Large intestine (tissue), 3 donors: ENCODE results near the gene NTM. TPM values are rescaled to one million over a fixed set of nuclear protein-coding genes. Genes with fewer than 3 reads are reported as not detected.

Experiments
- DNase-seq, 2 donors: peaks; one replicate each; pipeline versions ENCODE4 v3.0.0 to v3.0.0-alpha.2; 2013
- H3K27ac ChIP-seq: one replicate; pipeline ENCODE4 v1.5.1; 2013; ENCODE audit warnings: low read length
- H3K27me3 ChIP-seq: 2 replicates; pipeline ENCODE4 v1.6.1; 2013; ENCODE audit warnings: low read length; ENCODE audit not compliant: control insufficient read depth, insufficient read depth
- H3K36me3 ChIP-seq: 2 replicates; pipeline ENCODE4 v1.6.1; 2013; ENCODE audit warnings: low read length; ENCODE audit not compliant: control insufficient read depth, insufficient read depth
- H3K4me1 ChIP-seq: one replicate; pipeline ENCODE4 v1.6.1; 2013; ENCODE audit warnings: low read length; ENCODE audit not compliant: control insufficient read depth, insufficient read depth
- H3K4me3 ChIP-seq: one replicate; pipeline ENCODE4 v1.5.1; 2013; ENCODE audit warnings: low read length
- H3K9me3 ChIP-seq: one replicate; pipeline ENCODE4 v1.6.1; 2013; ENCODE audit warnings: mild to moderate bottlenecking, low read depth, low read length, moderate library complexity; ENCODE audit not compliant: control insufficient read depth
- WGBS: methylation state at CpG from one replicate; pipeline ENCODE4 v1.1.5; 2013; ENCODE audit warnings: low lambda C conversion rate; ENCODE audit not compliant: insufficient coverage; 5-methylcytosine and 5-hydroxymethylcytosine counted together
- polyA plus RNA-seq: library from polyadenylated mRNA; unstranded; fragments of 120-200 nt; gene quantifications from one replicate; pipeline ENCODE4 v1.2.1, GENCODE V29; 2013

Gene NTM
- polyA plus RNA-seq, 1 donor: 17.2 TPM

DNA sequence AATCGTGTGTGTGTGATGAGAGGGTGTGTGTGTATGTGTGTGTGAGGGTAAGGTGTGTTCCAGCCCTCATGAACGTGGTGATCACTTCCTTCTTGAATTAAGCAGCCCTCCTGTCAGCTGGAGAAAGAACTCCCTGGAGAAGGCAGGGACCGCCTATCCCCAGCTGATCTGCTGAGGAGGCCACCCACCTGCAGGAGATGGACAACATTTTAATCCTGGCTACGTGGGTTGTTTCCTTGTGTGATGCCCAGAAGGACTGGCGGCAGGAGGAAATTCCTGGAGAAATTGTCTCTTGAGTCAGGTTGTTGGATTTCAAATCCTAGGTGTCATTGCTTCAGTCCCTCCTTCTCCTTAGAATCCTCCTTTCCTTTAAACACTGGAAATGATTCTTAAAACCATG is 878.8 kb downstream of the NTM start:
- Histone ChIP-seq H3K4me3 (no peak overlapping the region), H3K4me1 (no peaks in the 10 kb centered on the region), H3K27me3 (no peaks in the 10 kb centered on the region), H3K36me3 (no peaks in the 10 kb centered on the region), H3K9me3 (no peaks in the 10 kb centered on the region), H3K27ac (no peak overlapping the region)
- 75% methylated on average over 1 of the region's 5 CpGs for WGBS
- DNase-seq: no peak

DNA sequence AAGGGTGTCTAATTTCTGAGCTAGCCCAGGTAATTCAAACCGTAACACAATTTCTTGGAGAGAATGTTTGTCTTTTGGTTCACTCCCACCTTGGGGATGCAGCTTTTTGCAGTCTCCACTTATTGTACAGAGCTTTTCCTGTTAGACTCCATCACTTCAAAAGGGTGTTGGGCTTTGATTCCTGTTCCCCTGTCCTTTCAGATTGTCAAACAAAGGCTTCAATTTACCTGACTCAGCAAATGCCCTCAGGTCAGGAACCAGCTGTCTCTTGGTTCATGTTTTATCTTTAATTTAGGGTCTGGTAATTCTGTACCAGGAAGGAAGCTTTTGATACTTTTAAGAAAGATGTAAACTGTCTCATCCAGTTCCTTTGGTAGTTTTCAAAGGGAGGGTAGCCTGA is 880.6 kb downstream of the NTM start:
- no peaks in the 10 kb centered on the region for H3K9me3 ChIP-seq
- H3K27me3 ChIP-seq: no peaks in the 10 kb centered on the region
- 80% methylated on average over 1 of the region's 1 CpG for WGBS
- no peak for DNase-seq
- no peak overlapping the region for H3K27ac ChIP-seq
- H3K4me3 ChIP-seq: no peak overlapping the region
- no peaks in the 10 kb centered on the region for H3K4me1 ChIP-seq
- H3K36me3 ChIP-seq: no peaks in the 10 kb centered on the region

GRCh38 chr11:132253469-132254264 is 883.3 kb downstream of the NTM start:
- Histone ChIP-seq H3K27me3 (no peaks in the 10 kb centered on the region), H3K9me3 (no peaks in the 10 kb centered on the region), H3K36me3 (no peaks in the 10 kb centered on the region), H3K4me3 (no peak overlapping the region), H3K4me1 (no peaks in the 10 kb centered on the region), H3K27ac (no peak overlapping the region)
- 47% methylated on average over 3 of the region's 9 CpGs for WGBS
- no peak for DNase-seq

DNA sequence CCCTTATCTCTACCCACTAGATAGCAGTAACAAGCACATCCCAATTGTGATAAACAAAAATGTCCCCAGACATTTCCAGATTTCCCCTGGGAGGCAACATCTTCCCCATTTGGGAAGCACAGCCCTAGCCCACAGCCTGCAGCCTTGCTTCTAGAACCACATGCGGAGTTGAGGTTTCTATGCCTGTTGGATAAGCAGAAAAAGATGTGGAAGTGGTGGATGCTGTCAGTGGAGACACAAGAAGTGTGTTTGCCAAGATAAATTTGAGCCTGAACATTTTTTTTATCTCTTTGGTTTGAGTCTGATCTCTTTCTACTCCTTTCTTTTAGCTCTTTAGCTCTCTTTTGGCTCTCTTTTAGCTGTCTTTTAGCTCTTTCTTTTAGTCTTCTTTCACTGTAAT is 884.5 kb downstream of the NTM start:
- Histone ChIP-seq H3K27ac (no peak overlapping the region), H3K27me3 (no peaks in the 10 kb centered on the region), H3K4me1 (no peaks in the 10 kb centered on the region), H3K9me3 (no peaks in the 10 kb centered on the region), H3K36me3 (no peaks in the 10 kb centered on the region), H3K4me3 (no peak overlapping the region)
- DNase-seq: no peak
- WGBS: no CpG with 5 or more reads among the region's 1 CpG

DNA sequence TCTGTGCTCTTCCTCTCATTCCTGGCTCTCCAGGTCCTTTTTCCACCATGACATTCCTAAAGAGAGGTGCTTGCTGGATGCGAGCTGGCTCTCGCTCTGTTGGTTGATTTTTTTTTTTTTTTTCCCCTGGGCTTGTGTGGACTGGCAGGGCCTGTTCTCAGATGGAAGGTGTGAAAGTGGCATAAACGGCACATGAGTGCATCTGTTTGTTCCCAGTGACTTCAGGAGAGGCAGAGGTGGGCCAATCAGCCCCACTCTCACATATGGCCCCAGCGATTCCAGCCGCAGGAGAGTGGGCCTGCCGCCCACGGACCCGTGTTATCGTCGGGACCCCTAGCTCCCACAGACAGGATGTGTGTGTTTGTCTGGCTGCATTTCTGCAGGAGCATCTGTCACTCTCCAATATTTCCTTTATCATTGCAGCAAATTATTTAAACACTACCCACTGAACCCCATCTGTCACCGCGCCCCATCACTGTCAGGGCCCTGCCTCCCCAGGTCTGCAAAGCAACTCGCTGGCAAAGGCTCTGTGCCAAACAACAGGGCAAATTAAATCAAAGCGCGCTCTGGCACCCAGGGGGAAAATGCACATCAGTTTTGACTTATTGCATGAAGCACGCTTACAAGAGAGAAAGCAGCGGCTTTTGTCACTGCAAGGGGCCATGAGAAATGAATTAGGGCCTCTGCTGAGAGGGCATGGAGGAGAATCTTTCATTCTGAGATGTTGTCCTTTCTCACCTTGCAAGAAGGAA is 886.3 kb downstream of the NTM start:
- H3K36me3 ChIP-seq: no peaks in the 10 kb centered on the region
- no peak overlapping the region for H3K4me3 ChIP-seq
- H3K4me1 ChIP-seq: no peaks in the 10 kb centered on the region
- no peaks in the 10 kb centered on the region for H3K27me3 ChIP-seq
- H3K27ac ChIP-seq: no peak overlapping the region
- WGBS: no CpG with 5 or more reads among the region's 17 CpGs
- H3K9me3 ChIP-seq: no peaks in the 10 kb centered on the region
- no peak for DNase-seq

DNA sequence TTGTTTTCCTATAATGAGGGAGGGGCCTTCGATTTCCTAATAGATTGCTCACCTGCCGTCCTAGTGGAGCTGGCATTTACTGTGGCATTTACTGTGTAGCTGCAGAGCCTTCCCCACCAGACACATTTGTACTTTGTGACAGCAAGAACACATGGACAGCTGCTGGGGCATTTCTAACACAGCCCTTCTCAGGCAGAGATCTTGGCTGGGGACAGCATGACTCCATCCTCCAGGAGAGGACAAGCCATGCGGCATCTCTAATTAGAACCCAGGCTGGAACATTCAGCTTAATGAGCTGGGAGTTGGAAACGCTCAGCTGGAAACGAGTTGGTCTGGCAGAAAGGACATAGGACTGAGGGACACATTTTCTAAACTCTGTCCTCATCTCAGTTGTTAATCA is 887.5 kb downstream of the NTM start:
- no peak for DNase-seq
- WGBS: 92% methylated on average over 2 of the region's 5 CpGs
- Histone ChIP-seq H3K4me1 (no peaks in the 10 kb centered on the region), H3K4me3 (no peak overlapping the region), H3K27me3 (no peaks in the 10 kb centered on the region), H3K9me3 (no peaks in the 10 kb centered on the region), H3K27ac (no peak overlapping the region), H3K36me3 (no peaks in the 10 kb centered on the region)

- Histone ChIP-seq H3K4me3 (no peak overlapping the region), H3K27ac (no peak overlapping the region), H3K27me3 (no peaks in the 10 kb centered on the region), H3K4me1 (no peaks in the 10 kb centered on the region), H3K9me3 (no peaks in the 10 kb centered on the region), H3K36me3 (no peaks in the 10 kb centered on the region)
- no peak for DNase-seq
- WGBS: no CpG with 5 or more reads among the region's 1 CpG
Measured at GRCh38 chr11:132258875-132259274, 888.5 kb downstream of the NTM start.

- no peak for DNase-seq
- H3K27me3 ChIP-seq: no peaks in the 10 kb centered on the region
- no CpG with 5 or more reads among the region's 7 CpGs for WGBS
- H3K36me3 ChIP-seq: no peaks in the 10 kb centered on the region
- H3K27ac ChIP-seq: no peak overlapping the region
- H3K4me1 ChIP-seq: no peaks in the 10 kb centered on the region
- no peaks in the 10 kb centered on the region for H3K9me3 ChIP-seq
- H3K4me3 ChIP-seq: no peak overlapping the region
Measured at GRCh38 chr11:132260636-132261035, 890.2 kb downstream of the NTM start.

DNA sequence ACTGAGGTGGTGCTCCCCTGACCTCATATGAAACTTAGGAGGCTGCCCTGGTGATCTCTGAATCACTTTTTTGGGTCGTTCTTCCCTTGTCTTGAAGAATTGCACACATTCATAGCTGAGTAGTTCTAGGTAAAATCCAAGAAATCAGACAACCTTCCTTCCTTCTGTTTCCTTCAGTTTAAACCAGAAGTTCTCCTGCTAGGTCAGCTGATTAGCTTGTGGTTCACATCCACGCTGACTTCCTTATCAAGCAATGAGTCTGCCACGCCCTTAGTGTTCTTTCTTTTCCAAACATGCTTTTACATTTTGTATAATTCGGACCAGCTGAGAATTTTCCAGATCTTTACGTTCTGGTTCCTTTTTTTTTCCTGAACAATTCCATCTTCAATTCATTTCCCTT is 892.8 kb downstream of the NTM start:
- 56% methylated on average over 4 of the region's 5 CpGs for WGBS
- Histone ChIP-seq H3K27me3 (no peaks in the 10 kb centered on the region), H3K9me3 (no peaks in the 10 kb centered on the region), H3K4me3 (no peak overlapping the region), H3K27ac (no peak overlapping the region), H3K4me1 (no peaks in the 10 kb centered on the region), H3K36me3 (no peaks in the 10 kb centered on the region)
- DNase-seq: no peak

DNA sequence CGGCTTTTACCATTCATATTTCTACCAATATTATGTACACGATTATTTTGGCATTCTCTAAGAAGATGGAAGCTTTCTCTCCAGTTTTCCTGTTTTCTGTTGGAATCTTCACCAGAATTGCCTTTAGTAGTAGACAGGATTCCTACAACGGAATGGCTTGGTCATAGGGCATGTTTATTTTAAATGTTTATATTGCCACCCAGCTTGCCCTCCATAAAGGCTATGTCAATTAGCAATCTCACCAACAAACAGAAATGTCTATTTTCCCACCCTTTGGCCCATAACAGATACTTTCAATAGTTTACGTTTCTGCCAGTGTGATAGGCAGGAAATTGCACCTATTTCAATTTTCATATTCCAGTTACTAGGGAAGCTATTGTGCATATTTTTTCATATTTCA is 893.5 kb downstream of the NTM start:
- Histone ChIP-seq H3K36me3 (no peaks in the 10 kb centered on the region), H3K27me3 (no peaks in the 10 kb centered on the region), H3K27ac (no peak overlapping the region), H3K9me3 (no peaks in the 10 kb centered on the region), H3K4me3 (no peak overlapping the region), H3K4me1 (no peaks in the 10 kb centered on the region)
- 67% methylated on average over 3 of the region's 4 CpGs for WGBS
- DNase-seq: no peak
